NCI-H345 (cell line): Measurements from ENCODE around the gene ZNF493.

ENCODE experiments used
- DNase-seq: peaks from one replicate; lab custom pipeline; 2025; lab: John Stamatoyannopoulos, UW

The ZNF493 gene

GRCh38 chr19:21396893-21397572 is at the start of gene ZNF493:
Gene ZNF493 (plus strand): TSS chr19:21397133. CDS start chr19:21397238, 105 bp downstream.
- peak; percentile 91 for DNase-seq

- no peak for DNase-seq
Observed at GRCh38 chr19:21352830-21353229, 44.1 kb upstream of the ZNF493 start.

DNA sequence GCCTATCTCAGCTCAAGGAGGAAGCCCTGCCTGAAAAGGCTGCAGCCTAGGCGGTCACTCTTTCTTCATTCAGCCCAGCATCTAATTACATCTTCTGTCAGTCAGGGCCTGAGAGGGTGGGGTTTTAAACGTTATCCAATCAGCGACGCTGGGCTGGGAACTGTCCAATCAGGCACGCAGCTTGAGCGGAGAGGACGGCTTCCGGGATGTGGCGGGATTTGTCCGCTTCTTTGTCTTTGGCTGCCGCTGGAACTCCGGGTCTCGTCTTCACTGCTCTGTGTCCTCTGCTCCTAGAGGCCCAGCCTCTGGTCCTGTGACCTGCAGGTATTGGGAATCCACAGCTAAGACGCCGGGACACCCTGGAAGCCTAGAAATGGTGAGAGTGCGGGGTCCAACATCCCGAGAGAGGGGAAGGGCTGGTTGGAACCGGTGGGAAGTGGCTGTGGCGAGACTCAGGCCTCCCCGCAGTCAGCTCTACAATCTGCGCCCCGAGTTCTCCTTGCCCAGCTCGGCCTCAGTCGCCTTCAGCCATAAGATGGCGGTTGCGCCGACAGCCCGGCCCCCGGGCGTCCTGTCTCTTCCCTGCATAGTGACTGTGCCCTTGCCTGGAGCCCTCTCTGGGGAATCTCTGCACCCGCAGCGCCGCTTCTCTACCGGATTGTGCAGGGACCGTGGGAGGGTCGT is 38.0 kb upstream of the ZNF493 start, which contains the start of gene ZNF738:
TSS of gene ZNF738 (plus strand) at position 233 of the 684 bp plus-strand sequence. CDS start at position 374, 141 bp downstream.
- peak; percentile 93 for DNase-seq

DNA sequence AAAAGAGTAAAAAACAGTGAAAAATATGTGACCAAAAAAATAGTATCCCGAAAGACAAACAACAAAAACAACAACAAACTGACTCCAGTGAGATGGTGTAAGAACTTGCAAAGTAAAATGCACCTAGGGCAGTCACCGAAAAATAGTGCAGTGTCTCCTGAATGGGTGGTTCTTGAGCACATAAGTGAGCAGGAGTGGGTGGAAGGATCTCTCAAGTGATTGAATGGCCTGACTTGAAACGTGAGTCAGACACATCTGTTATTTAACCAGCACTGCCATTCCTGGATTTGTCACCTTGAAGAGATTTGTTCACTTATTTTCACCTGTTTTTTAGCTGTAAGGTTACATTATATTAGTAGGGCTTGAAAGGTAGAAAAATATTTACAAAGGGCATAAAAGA is 34.6 kb upstream of the ZNF493 start:
- DNase-seq = no peak

- DNase-seq = no peak
Observed at GRCh38 chr19:21383980-21384582, 12.9 kb upstream of the ZNF493 start.

DNA sequence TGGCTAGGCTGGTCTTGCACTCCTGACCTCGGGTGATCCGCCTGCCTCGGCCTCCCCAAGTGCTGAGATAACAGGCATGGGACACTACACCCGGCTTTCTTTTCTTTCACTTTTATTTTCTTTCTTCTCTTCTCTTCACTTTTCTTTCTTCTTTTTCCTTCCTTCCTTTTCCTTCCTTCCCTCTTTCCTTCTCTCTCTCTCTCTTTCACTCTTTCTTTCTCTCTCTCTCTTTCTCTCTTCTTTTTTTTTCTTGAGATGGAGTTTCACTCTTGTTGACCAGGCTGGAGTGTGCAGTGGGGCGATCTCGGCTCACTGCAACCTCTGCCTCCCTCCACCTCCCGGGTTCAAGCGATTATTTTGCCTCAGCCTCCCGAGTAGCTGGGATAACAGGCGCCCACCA is 812 bp upstream of the ZNF493 start:
- DNase-seq = no peak

- DNase-seq = no peak
Observed at GRCh38 chr19:21398851-21399250, 1.9 kb downstream of the ZNF493 start.

GRCh38 chr19:21402303-21402985 is 5.5 kb downstream of the ZNF493 start:
- DNase-seq = no peak

- DNase-seq = no peak
Observed at GRCh38 chr19:21410166-21410565, 13.2 kb downstream of the ZNF493 start.

- no peak for DNase-seq
Observed at GRCh38 chr19:21422244-21422643, 25.3 kb downstream of the ZNF493 start.

- DNase-seq = no peak
Observed at GRCh38 chr19:21423057-21424041, 26.4 kb downstream of the ZNF493 start.

DNA sequence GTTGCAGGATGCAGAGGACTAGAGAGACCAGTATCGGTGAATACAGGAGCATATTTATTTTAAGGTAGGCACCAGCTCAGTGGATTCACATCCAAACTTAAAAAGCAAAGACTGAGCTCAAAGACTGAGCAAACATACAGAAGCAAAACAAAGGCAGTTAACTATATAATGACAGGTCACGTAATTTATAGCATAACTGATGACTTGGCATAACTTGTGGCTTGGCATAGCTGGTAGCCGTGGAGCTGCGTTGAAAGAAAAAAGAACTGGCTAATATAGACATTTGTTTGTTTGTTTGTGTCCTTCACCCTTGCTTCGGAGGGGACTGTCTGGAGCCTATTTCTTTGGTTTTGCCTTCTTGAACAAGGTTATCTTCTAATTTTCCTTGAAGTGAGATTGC is 33.7 kb downstream of the ZNF493 start:
- DNase-seq = no peak

DNA sequence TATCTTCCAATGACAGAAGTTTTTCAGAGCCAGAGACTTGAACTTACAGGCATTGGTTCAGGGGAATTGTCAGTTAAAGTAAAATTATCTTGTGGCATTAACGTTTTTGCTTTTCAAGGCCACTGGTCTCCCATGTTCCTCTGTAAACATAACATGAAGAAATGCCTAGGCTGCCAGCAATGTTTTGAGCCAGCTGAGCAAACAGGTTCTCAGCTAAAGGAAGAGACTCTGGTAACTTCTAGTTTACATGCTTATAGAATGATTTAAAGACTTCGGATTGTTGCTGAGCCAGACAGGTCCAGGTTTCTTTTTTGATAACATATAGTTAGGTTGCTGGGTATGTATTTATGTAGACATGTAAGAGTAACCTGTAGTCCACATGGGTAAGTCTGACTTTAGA is 35.7 kb downstream of the ZNF493 start:
- DNase-seq = no peak

GRCh38 chr19:21434516-21434915 is 37.6 kb downstream of the ZNF493 start:
- no peak for DNase-seq

- DNase-seq = no peak
Observed at GRCh38 chr19:21434967-21435544, 38.1 kb downstream of the ZNF493 start.

GRCh38 chr19:21439201-21439751 is 42.3 kb downstream of the ZNF493 start:
- DNase-seq = no peak

- no peak for DNase-seq
Observed at GRCh38 chr19:21440321-21440720, 43.4 kb downstream of the ZNF493 start.

DNA sequence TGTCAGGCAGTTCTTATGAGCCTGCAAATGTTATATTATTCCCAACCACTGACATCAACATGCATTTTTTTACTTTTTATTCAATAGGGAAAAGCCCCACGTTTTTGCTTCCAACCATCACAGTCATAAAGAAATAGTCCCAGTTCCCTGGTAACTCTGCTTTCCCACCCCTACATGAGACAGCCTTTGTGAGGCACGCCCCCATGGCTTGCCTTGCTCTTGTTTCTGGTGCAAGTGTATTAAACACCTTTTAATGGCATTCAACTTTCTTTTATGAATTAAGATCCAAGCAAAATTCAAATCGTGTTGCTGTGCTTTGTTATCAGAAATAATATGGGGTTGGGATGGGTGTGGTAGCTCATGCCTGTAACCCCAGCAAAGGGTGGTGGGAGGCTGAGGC is 54.3 kb downstream of the ZNF493 start:
- no peak for DNase-seq

DNA sequence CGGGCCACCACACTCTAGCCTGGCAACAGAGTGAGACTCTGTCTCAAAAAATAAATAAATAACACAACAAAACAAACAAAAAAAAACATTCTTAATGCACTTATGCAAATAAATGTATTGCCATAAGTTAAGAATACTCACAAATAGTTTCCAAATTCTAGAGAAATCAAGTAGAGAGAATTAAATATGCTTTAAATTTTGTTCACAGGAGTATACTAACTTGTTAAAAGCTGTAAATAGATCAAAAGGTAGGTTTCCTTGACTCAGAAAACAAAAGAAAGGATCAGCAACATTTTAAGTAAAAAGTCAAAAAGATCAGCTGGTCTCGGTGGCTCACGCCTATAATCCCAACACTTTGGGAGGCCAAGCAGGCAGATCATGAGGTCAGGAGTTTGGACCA is 58.0 kb downstream of the ZNF493 start:
- DNase-seq = no peak

DNA sequence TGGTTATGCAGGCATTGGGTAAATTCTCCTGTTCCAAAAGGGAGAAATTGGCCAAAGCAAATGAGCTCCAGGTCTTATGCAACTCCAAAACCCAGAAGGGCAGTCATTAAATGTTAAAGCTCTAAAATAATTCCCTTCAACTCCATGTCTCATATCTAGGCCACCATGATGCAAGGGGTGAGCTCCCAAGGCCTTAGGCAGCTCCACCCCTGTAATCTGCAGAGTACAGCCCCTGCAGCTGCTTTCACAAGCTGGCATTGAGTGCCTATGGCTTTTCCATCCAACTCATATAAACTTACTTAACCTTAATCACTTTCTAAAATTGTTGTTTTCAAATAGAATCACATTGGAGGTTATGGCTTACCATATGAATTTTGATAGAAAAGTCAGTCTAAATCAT is 63.8 kb downstream of the ZNF493 start:
- no peak for DNase-seq

- no peak for DNase-seq
Observed at GRCh38 chr19:21462540-21462939, 65.6 kb downstream of the ZNF493 start.
